Activated CD4-positive, alpha-beta T cell treated with anti-CD3 and anti-CD28 coated beads, Interleukin-2, Interleukin-4, amounts not matched to agents 100 ng/mL and 50 ng/mL, durations not matched to agents 16 hours and 8 hours (primary cell): ENCODE data around the gene MEIOB.
"Not testable (repeated sequence)": the region's sequence is repeated elsewhere in the genome, so short reads cannot be mapped to it uniquely, and the experiment has no call there.

Source experiments
- DNase-seq: peaks from one replicate; pipeline ENCODE4 v3.0.0-alpha.2; 2020; ENCODE audit warnings: low spot score

The MEIOB gene

GRCh38 chr16:1876468-1876867 is 4.5 kb upstream of the MEIOB start:
- peak; percentile 66 for DNase-seq

- DNase-seq, result not testable (repeated sequence)
Measured at GRCh38 chr16:1876066-1876465, 4.1 kb upstream of the MEIOB start.

- DNase-seq, result no peak
Measured at GRCh38 chr16:1874854-1875253, 2.9 kb upstream of the MEIOB start.

- DNase-seq, result no peak
Measured at GRCh38 chr16:1870365-1871082, 1.4 kb downstream of the MEIOB start.

GRCh38 chr16:1865902-1866690 is 5.9 kb downstream of the MEIOB start:
- DNase-seq, result no peak

GRCh38 chr16:1863681-1864460 is 8.1 kb downstream of the MEIOB start:
- DNase-seq, result peak; percentile 24

GRCh38 chr16:1862394-1862793 is 9.6 kb downstream of the MEIOB start:
- DNase-seq, result no peak

GRCh38 chr16:1861730-1862129 is 10.2 kb downstream of the MEIOB start:
- no peak for DNase-seq

GRCh38 chr16:1859650-1860049 is 12.3 kb downstream of the MEIOB start:
- no peak for DNase-seq

- DNase-seq, result no peak
Measured at GRCh38 chr16:1858189-1858865, 13.6 kb downstream of the MEIOB start.

GRCh38 chr16:1857433-1858097 is 14.4 kb downstream of the MEIOB start:
- no peak for DNase-seq

GRCh38 chr16:1851793-1852192 is 20.2 kb downstream of the MEIOB start:
- DNase-seq, result no peak

- DNase-seq, result no peak
Measured at GRCh38 chr16:1850981-1851380, 21.0 kb downstream of the MEIOB start.

- no peak for DNase-seq
Measured at GRCh38 chr16:1846416-1846815, 25.5 kb downstream of the MEIOB start.

- DNase-seq, result no peak
Measured at GRCh38 chr16:1845985-1846384, 26.0 kb downstream of the MEIOB start.

GRCh38 chr16:1839554-1839953 is 32.4 kb downstream of the MEIOB start:
- no peak for DNase-seq

- DNase-seq, result no peak
Measured at GRCh38 chr16:1834096-1834495, 37.9 kb downstream of the MEIOB start.

GRCh38 chr16:1832838-1833454 is 39.0 kb downstream of the MEIOB start:
- no peak for DNase-seq

- DNase-seq, result no peak
Measured at GRCh38 chr16:1831186-1832075, 40.5 kb downstream of the MEIOB start.

GRCh38 chr16:1830213-1830612 is 41.8 kb downstream of the MEIOB start:
- no peak for DNase-seq
